Breast epithelium (tissue), 3 donors: ENCODE data around the gene PCDHGA7.
"Not testable (repeated sequence)": the region's sequence is repeated elsewhere in the genome, so short reads cannot be mapped to it uniquely, and the experiment has no call there.

ENCODE experiments used
- CTCF ChIP-seq, 3 donors: fragments of 450-650 bp; IDR thresholded peaks; one replicate each; pipeline ENCODE4 v1.5.1; 2016 to 2017; ENCODE audit warnings: antibody characterized with exemption in 3 of 3, mild to moderate bottlenecking in 3 of 3, moderate library complexity in 3 of 3
- POLR2AphosphoS5 ChIP-seq, 3 donors: sonication (generic); formaldehyde crosslinking; IDR thresholded peaks; one replicate each; pipeline ENCODE4 v1.6.1; 2017; ENCODE audit warnings: antibody characterized with exemption in 3 of 3

DNA sequence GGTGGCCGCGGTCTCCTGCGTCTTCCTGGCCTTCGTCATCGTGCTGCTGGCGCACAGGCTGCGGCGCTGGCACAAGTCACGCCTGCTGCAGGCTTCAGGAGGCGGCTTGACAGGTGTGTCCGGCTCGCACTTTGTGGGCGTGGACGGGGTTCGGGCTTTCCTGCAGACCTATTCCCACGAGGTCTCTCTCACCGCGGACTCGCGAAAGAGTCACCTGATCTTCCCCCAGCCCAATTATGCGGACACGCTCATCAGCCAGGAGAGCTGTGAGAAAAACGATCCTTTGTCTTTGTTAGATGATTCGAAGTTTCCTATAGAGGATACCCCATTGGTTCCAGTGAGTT is 32.7 kb downstream of the PCDHGA7 start:
- not testable (repeated sequence) for TF ChIP-seq CTCF, POLR2AphosphoS5 (IDR thresholded peaks at IDR 0.05)
